ENCODE data around the gene KLC1.

KLC1 gene

GRCh38 chr14:103693515-103693914 lies 64.5 kb downstream of the KLC1 start:
- no peak for DNase-seq

- no peak for DNase-seq
Measured at GRCh38 chr14:103694572-103695026, 65.6 kb downstream of the KLC1 start.

- DNase-seq: no peak
Measured at GRCh38 chr14:103695296-103696069, 66.5 kb downstream of the KLC1 start.

GRCh38 chr14:103696070-103696402 lies 67.0 kb downstream of the KLC1 start:
- no peak for DNase-seq

GRCh38 chr14:103696466-103697071 lies 67.6 kb downstream of the KLC1 start:
- DNase-seq: no peak

- no peak for DNase-seq
Measured at GRCh38 chr14:103697206-103697602, 68.2 kb downstream of the KLC1 start.

- DNase-seq: no peak
Measured at GRCh38 chr14:103697603-103698379, 68.8 kb downstream of the KLC1 start.

- DNase-seq: no peak
Measured at GRCh38 chr14:103698380-103699260, 69.6 kb downstream of the KLC1 start.

- DNase-seq: no peak
Measured at GRCh38 chr14:103699261-103699661, 70.2 kb downstream of the KLC1 start.

- DNase-seq: no peak
Measured at GRCh38 chr14:103699901-103700752, 71.1 kb downstream of the KLC1 start.

GRCh38 chr14:103700753-103701490 lies 71.9 kb downstream of the KLC1 start:
- DNase-seq: no peak

GRCh38 chr14:103702095-103702494 lies 73.1 kb downstream of the KLC1 start:
- DNase-seq: no peak

GRCh38 chr14:103702497-103703432 lies 73.8 kb downstream of the KLC1 start:
- no peak for DNase-seq

GRCh38 chr14:103703433-103704385 lies 74.7 kb downstream of the KLC1 start:
- no peak for DNase-seq

GRCh38 chr14:103704708-103705107 lies 75.7 kb downstream of the KLC1 start:
- DNase-seq: no peak

- no peak for DNase-seq
Measured at GRCh38 chr14:103705118-103705503, 76.1 kb downstream of the KLC1 start.

- no peak for DNase-seq
Measured at GRCh38 chr14:103705504-103706284, 76.7 kb downstream of the KLC1 start.

Measured in Kasumi-1 (cell line).